GM21447 (cell line): Measurements from ENCODE around the gene HUWE1.
"Not testable (repeated sequence)": the region's sequence is repeated elsewhere in the genome, so short reads cannot be mapped to it uniquely, and the experiment has no call there.

ENCODE experiments used
- ATAC-seq: cut with Tn5 transposase; IDR thresholded peaks from one replicate; pipeline ENCODE4 v1.9.1; 2021; ENCODE audit not compliant: unreplicated experiment

The HUWE1 gene

DNA sequence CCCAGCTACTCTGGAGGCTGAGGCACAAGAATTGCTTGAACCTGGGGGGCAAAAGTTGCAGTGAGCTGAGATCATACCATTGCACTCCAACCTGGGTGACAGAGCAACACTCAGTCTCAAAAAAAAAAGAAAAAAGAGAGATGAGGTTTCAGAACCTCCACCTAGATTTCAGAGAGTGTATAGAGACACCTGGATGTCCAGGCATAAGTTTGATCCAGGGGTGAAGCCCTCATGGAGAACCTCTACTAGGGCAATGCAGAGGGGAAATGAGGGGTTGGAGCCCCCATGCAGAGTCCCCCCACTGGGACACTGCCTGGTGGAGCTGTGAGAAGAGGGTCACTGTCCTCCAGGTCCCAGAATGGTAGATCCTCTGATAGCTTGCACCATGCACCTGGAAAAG lies 159.5 kb downstream of the HUWE1 start:
- ATAC-seq: no peak

DNA sequence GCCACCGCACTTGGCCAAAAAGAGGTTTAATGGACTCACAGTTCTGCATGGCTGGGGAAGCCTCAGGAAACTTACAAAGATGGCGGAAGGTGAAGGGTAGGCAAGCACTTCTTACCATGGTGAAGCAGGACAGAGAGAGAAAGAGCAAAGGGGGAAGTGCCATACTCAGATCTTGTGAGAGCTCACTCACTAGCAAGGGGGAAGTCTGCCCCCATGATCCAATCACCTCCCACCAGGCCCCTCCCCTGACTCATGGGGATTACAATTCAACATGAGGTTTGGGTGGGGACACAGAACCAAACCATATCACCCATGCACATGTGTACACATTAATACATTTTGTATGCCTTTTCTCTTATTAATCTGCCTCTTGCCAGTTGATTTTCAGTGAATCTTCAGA lies 175.2 kb downstream of the HUWE1 start:
- no peak for ATAC-seq

DNA sequence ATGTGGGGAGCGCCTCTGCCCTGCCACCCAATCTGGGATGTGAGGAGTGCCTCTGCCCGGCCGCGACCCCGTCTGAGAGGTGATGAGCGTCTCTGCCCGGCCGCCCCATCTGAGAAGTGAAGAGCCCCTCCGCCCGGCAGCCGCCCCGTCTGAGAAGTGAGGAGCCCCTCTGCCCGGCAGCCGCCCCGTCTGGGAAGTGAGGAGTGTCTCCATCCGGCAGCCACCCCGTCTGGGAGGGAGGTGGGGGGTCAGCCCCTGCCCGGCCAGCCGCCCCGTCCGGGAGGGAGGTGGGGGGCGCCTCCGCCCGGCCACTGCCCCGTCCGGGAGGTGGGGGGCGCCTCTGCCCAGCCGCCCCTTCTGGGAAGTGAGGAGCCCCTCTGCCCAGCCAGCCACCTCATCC lies 182.5 kb downstream of the HUWE1 start:
- not testable (repeated sequence) for ATAC-seq

DNA sequence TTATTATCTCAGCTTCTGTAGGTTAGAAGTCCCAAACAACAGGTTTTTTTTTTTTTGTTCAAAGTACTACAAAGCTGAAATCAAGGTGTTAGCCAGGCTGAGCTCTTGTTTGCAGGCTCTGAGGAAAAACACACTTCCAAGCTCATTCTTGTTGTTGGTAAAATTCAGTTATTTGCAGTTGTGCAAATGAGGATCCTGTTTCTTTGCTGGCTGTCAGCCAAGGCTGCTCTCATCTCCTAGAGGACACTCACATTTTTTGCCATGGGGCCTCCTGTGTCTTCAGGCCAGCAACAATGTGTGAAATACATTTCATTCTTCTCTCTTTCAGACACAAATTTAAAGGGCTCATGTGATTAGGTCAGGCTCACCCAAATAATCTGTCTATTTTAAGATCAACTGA lies 192.1 kb downstream of the HUWE1 start:
- ATAC-seq: no peak

DNA sequence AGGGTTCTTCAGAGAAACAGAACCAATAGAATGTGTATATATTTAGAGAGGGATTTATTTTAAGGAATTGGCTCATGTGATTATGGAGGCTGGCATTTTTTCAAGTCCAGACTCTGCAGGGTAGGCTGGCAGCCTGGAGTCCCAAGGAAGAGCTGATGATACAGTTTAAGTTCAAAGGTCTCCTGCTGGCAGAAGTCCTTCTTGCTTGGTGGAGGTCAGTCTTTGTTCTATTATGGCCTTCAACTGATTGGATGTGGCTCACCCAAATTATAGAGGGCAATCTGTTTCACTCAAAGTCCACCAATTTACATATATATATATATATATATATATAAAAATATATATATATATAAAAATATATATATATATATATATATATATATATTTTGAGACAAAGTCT lies 200.2 kb downstream of the HUWE1 start:
- ATAC-seq: no peak

DNA sequence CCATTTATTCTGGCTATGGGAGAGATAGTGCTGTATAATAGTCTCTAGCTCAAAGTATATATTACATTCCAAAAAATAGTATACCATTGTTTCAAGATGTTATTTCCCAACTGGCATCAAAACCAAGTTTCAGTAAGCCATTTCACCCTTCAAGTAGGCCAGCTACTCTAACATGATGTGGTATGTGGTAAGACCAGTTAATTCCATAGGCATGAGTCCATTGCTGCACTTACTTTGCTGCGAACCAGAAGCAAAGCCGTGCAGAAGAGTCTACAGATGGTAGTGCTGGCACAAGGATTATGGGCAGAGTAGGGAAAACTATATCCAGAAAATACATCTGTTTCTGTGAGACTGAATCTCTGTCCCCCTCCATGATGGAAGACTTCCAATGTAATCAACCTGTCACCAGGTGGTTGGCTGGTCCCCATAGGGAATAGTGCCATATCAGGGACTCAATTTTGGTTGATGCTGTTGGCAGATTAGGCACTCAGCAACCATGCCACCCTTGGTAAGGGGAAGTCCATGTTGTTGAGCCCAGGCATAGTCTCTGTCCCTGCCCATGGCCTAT lies 202.6 kb downstream of the HUWE1 start:
- ATAC-seq: no peak

DNA sequence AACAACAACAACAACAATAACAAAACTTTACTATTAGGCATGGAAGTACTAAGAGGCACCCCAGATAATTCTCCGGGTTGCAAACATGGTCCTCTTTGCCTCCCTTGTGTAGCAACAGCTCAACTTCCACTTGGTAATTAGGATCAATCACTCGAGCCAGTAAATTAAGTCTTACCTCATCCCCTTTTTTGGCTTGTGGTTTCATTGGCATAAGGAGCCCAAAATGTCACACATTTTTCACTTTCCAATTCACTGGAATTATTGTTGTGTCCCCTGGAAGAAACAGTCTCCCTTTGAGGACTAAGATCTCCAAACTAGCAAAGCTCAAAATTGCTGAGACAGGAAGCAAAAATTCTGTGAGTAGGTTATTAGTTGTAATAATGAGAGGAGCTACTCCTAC lies 203.1 kb downstream of the HUWE1 start:
- ATAC-seq: no peak
